PC-9 (cell line): ENCODE results near the gene PCGF3.

Experiments
- CTCF ChIP-seq: fragments of 200-600 bp; sonication (generic); conservative IDR thresholded peaks from 2 replicates; pipeline ENCODE4 v1.6.1; 2017; ENCODE audit warnings: mixed run types, antibody characterized with exemption, mild to moderate bottlenecking, moderate library complexity
- EZH2 ChIP-seq: fragments of 200-600 bp; sonication (generic); IDR thresholded peaks from 2 replicates; pipeline ENCODE4 v1.8.0; 2017; ENCODE audit warnings: antibody characterized with exemption, low read depth

- TF ChIP-seq CTCF (no peak), EZH2 (no peak)
These were observed 24.5 kb upstream of the PCGF3 start for GRCh38 chr4:680928-681645.
